K562 (cell line): ENCODE data around the gene LOXHD1.

Experiments used
- CEBPG ChIP-seq, 3 experiments: fragments of 200-800 bp in 1 of 3; sonication (Bioruptor generic) in 1 of 3; sonication (generic) in 1 of 3; formaldehyde crosslinking in 1 of 3; IDR thresholded peaks in 2 of 3; conservative IDR thresholded peaks in 1 of 3; 2 replicates each; pipeline versions ENCODE4 v1.6.1 to v1.8.0; 2016 to 2022; ENCODE audit warnings: missing compliant biosample characterization in 2 of 3, missing genetic modification characterization in 2 of 3, mild to moderate bottlenecking in 1 of 3, missing genetic modification reagents in 1 of 3
- RAD21 ChIP-seq, 2 experiments: fragments of 250-450 bp in 1 of 2; fragments of 450-650 bp in 1 of 2; sonication (Bioruptor Pico) in 1 of 2; formaldehyde crosslinking in 1 of 2; IDR thresholded peaks in 1 of 2; conservative IDR thresholded peaks in 1 of 2; 2 replicates each; pipeline versions ENCODE4 v1.4.0 to v1.8.0; 2020 to 2022; ENCODE audit warnings: mild to moderate bottlenecking in 2 of 2, moderate library complexity in 1 of 2
- TF ChIP-seq, protein P1 (sequence below): sonication (generic); formaldehyde crosslinking; IDR thresholded peaks from 2 replicates; pipeline ENCODE4 v1.9.0; 2022; ENCODE audit warnings: mild to moderate bottlenecking, missing genetic modification reagents
- TF ChIP-seq, protein P2 (sequence below), 3 experiments: IDR thresholded peaks in 2 of 3; conservative IDR thresholded peaks in 1 of 3; 2 replicates each; pipeline ENCODE4 v1.5.1; 2011 to 2012; ENCODE audit warnings: low read length in 3 of 3, mild to moderate bottlenecking in 3 of 3, control low read depth in 2 of 3, improper control_type of control experiment in 1 of 3, inconsistent platforms in 1 of 3, low read depth in 1 of 3, mixed read lengths in 1 of 3, moderate library complexity in 1 of 3; ENCODE audit not compliant: insufficient read depth in 2 of 3
- TF ChIP-seq, protein P3 (sequence below), 2 experiments: fragments of 450-650 bp; formaldehyde crosslinking in 1 of 2; IDR thresholded peaks; 2 replicates each; pipeline versions ENCODE4 v1.4.0 to v1.6.1; 2014 to 2020; ENCODE audit warnings: mild to moderate bottlenecking in 2 of 2, borderline replicate concordance in 1 of 2, low read depth in 1 of 2

DNA sequence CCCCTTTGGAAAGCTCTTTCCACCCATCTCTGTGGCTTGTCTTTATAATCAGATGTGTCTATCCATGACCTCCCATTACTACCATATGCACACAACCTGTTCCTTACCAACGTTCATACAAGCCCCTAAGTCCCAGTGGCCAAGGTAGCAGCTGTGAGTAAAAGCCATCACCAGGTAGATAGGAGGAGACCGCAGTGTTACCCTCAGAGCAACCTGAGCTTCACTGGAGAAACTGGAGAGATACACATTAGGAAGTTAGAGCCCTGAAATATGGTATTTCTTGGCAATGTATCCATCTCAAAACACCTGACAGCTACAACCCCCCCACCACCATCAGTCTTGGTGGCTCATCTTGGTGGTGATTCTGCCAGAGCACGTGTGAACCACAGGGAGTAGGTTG lies 26.0 kb downstream of the LOXHD1 start:
- TF ChIP-seq CEBPG (CRISPR knock-in tag; IDR thresholded peaks at IDR 0.05), result no peak
- no peak for TF ChIP-seq CEBPG (tag; conservative IDR thresholded peaks at IDR 0.05 in 1 of 2, IDR thresholded peaks at IDR 0.05 in 1 of 2)
- TF ChIP-seq, protein P1, sequence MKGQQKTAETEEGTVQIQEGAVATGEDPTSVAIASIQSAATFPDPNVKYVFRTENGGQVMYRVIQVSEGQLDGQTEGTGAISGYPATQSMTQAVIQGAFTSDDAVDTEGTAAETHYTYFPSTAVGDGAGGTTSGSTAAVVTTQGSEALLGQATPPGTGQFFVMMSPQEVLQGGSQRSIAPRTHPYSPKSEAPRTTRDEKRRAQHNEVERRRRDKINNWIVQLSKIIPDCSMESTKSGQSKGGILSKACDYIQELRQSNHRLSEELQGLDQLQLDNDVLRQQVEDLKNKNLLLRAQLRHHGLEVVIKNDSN (CRISPR knock-in tag), result no peak
- TF ChIP-seq, protein P2, sequence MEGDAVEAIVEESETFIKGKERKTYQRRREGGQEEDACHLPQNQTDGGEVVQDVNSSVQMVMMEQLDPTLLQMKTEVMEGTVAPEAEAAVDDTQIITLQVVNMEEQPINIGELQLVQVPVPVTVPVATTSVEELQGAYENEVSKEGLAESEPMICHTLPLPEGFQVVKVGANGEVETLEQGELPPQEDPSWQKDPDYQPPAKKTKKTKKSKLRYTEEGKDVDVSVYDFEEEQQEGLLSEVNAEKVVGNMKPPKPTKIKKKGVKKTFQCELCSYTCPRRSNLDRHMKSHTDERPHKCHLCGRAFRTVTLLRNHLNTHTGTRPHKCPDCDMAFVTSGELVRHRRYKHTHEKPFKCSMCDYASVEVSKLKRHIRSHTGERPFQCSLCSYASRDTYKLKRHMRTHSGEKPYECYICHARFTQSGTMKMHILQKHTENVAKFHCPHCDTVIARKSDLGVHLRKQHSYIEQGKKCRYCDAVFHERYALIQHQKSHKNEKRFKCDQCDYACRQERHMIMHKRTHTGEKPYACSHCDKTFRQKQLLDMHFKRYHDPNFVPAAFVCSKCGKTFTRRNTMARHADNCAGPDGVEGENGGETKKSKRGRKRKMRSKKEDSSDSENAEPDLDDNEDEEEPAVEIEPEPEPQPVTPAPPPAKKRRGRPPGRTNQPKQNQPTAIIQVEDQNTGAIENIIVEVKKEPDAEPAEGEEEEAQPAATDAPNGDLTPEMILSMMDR (IDR thresholded peaks at IDR 0.05 in 2 of 3, conservative IDR thresholded peaks at IDR 0.05 in 1 of 3; ENCODE audit: insufficient read depth in 2 of 3, low read depth in 1 of 3, low read length in 3 of 3), result no peak
- TF ChIP-seq, protein P3, sequence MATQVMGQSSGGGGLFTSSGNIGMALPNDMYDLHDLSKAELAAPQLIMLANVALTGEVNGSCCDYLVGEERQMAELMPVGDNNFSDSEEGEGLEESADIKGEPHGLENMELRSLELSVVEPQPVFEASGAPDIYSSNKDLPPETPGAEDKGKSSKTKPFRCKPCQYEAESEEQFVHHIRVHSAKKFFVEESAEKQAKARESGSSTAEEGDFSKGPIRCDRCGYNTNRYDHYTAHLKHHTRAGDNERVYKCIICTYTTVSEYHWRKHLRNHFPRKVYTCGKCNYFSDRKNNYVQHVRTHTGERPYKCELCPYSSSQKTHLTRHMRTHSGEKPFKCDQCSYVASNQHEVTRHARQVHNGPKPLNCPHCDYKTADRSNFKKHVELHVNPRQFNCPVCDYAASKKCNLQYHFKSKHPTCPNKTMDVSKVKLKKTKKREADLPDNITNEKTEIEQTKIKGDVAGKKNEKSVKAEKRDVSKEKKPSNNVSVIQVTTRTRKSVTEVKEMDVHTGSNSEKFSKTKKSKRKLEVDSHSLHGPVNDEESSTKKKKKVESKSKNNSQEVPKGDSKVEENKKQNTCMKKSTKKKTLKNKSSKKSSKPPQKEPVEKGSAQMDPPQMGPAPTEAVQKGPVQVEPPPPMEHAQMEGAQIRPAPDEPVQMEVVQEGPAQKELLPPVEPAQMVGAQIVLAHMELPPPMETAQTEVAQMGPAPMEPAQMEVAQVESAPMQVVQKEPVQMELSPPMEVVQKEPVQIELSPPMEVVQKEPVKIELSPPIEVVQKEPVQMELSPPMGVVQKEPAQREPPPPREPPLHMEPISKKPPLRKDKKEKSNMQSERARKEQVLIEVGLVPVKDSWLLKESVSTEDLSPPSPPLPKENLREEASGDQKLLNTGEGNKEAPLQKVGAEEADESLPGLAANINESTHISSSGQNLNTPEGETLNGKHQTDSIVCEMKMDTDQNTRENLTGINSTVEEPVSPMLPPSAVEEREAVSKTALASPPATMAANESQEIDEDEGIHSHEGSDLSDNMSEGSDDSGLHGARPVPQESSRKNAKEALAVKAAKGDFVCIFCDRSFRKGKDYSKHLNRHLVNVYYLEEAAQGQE (IDR thresholded peaks at IDR 0.05; ENCODE audit: borderline replicate concordance), result no peak
- TF ChIP-seq, protein P3 (CRISPR knock-in tag; IDR thresholded peaks at IDR 0.05; ENCODE audit: low read depth), result no peak
- no peak for TF ChIP-seq RAD21 (CRISPR knock-in tag; conservative IDR thresholded peaks at IDR 0.05 in 1 of 2, IDR thresholded peaks at IDR 0.05 in 1 of 2)
